Mesothelial cell of epicardium (in vitro differentiated cells): ENCODE measurements around the gene TMEM9. TPM values are rescaled to one million over a fixed set of nuclear protein-coding genes. Genes with fewer than 3 reads are reported as not detected.
A peak's percentile ranks its signal among the peaks of the same experiment; 100 is the strongest.

Experiments used
- DNase-seq, 2 experiments: peaks; one replicate each; pipeline ENCODE4 v3.0.0; 2021; ENCODE audit warnings: low spot score in 2 of 2; ENCODE audit not compliant: unreplicated experiment in 2 of 2
- H3K27ac Mint-ChIP-seq: 2 replicates; pipeline ENCODE4 v1.8.0; 2021; ENCODE audit warnings: mixed read lengths
- H3K27me3 Mint-ChIP-seq: 2 replicates; pipeline ENCODE4 v1.8.0; 2021; ENCODE audit warnings: low read depth, mixed read lengths
- H3K36me3 Mint-ChIP-seq: 2 replicates; pipeline ENCODE4 v1.8.0; 2021; ENCODE audit warnings: mixed read lengths
- H3K4me1 Mint-ChIP-seq: 2 replicates; pipeline ENCODE4 v1.8.0; 2021; ENCODE audit warnings: mixed read lengths
- H3K4me3 Mint-ChIP-seq: 2 replicates; pipeline ENCODE4 v1.8.0; 2021; ENCODE audit warnings: mild to moderate bottlenecking, moderate library complexity, mixed read lengths
- H3K9me3 Mint-ChIP-seq: 2 replicates; pipeline ENCODE4 v1.8.0; 2021; ENCODE audit warnings: mixed read lengths
- CTCF ChIP-seq: fragments of 200-600 bp; sonication (generic); IDR thresholded peaks from one replicate; pipeline ENCODE4 v1.5.0; 2021; ENCODE audit warnings: antibody characterized with exemption; ENCODE audit not compliant: unreplicated experiment
- total RNA-seq: library from RNA; stranded (reverse); gene quantifications from 3 replicates; pipeline ENCODE4 v1.2.1, GENCODE V29; 2021

The TMEM9 gene
- total RNA-seq, 1 donor from 2014 or later, result 133 TPM

GRCh38 chr1:201116091-201116490, 38.2 kb downstream of the TMEM9 start:
- H3K36me3 Mint-ChIP-seq, result no peaks in the 10 kb centered on the region
- no peaks in the 10 kb centered on the region for H3K9me3 Mint-ChIP-seq
- no peak overlapping the region for H3K4me3 Mint-ChIP-seq
- DNase-seq, result no peak
- no peak for TF ChIP-seq CTCF
- H3K4me1 Mint-ChIP-seq, result no peaks in the 10 kb centered on the region
- no peak overlapping the region for H3K27ac Mint-ChIP-seq
- peaks cover 58% of the 10 kb centered on the region for H3K27me3 Mint-ChIP-seq

GRCh38 chr1:201115390-201115937, 38.8 kb downstream of the TMEM9 start:
- TF ChIP-seq CTCF, result no peak
- H3K9me3 Mint-ChIP-seq, result no peaks in the 10 kb centered on the region
- peaks cover 54% of the 10 kb centered on the region for H3K27me3 Mint-ChIP-seq
- H3K4me3 Mint-ChIP-seq, result no peak overlapping the region
- DNase-seq, result no peak
- no peaks in the 10 kb centered on the region for H3K36me3 Mint-ChIP-seq
- H3K4me1 Mint-ChIP-seq, result no peaks in the 10 kb centered on the region
- H3K27ac Mint-ChIP-seq, result no peak overlapping the region

- DNase-seq, result peak; percentile 61 to 88
- no peak overlapping the region for H3K27ac Mint-ChIP-seq
- TF ChIP-seq CTCF, result peak; percentile 76
- peaks cover 45% of the 10 kb centered on the region for H3K27me3 Mint-ChIP-seq
- H3K9me3 Mint-ChIP-seq, result no peaks in the 10 kb centered on the region
- no peaks in the 10 kb centered on the region for H3K36me3 Mint-ChIP-seq
- no peaks in the 10 kb centered on the region for H3K4me1 Mint-ChIP-seq
- peak overlapping the region; percentile 73 for H3K4me3 Mint-ChIP-seq
Observed at GRCh38 chr1:201114245-201115131, 39.8 kb downstream of the TMEM9 start.

GRCh38 chr1:201113451-201114244, 40.6 kb downstream of the TMEM9 start:
- Mint-ChIP-seq H3K27ac (no peak overlapping the region), H3K4me3 (peak overlapping the region; percentile 73), H3K9me3 (no peaks in the 10 kb centered on the region), H3K27me3 (peaks cover 39% of the 10 kb centered on the region), H3K36me3 (no peaks in the 10 kb centered on the region), H3K4me1 (no peaks in the 10 kb centered on the region)
- no peak for TF ChIP-seq CTCF
- no peak for DNase-seq

GRCh38 chr1:201112926-201113325, 41.3 kb downstream of the TMEM9 start:
- DNase-seq, result no peak
- Mint-ChIP-seq H3K36me3 (no peaks in the 10 kb centered on the region), H3K4me1 (no peaks in the 10 kb centered on the region), H3K27me3 (peaks cover 34% of the 10 kb centered on the region), H3K27ac (no peak overlapping the region), H3K9me3 (no peaks in the 10 kb centered on the region), H3K4me3 (no peak overlapping the region)
- no peak for TF ChIP-seq CTCF
